ENCODE measurements around the gene TP53I11. TPM values are rescaled to one million over a fixed set of nuclear protein-coding genes. Genes with fewer than 3 reads are reported as not detected.

TP53I11 gene
- total and polyA plus RNA-seq, 10 donors = 10.2 to 169 (median 96.2) TPM

GRCh38 chr11:44997566-44997965, 46.9 kb upstream of the TP53I11 start:
- H3K36me3 ChIP-seq = no peaks in the 10 kb centered on the region
- no peaks in the 10 kb centered on the region for H3K27me3 ChIP-seq (replicated peaks in 1 of 7)
- H3K27ac ChIP-seq = no peak overlapping the region
- H3K9me3 ChIP-seq = no peaks in the 10 kb centered on the region
- no peak overlapping the region for H3K4me3 ChIP-seq
- DNase-seq = no peak
- H3K4me1 ChIP-seq = peaks cover 0 to 6% (median 3%) of the 10 kb centered on the region in 6 donors
- WGBS, 5 donors = 70 to 85% (median 79%) methylated on average over 5 of the region's 5 CpGs
- intact Hi-C loops (cut with DNase I; ENCODE audit: low total_unique reads) = no loop called here
- no peak for TF ChIP-seq POLR2AphosphoS5 (IDR thresholded peaks at IDR 0.05)
- TF ChIP-seq POLR2A (IDR thresholded peaks at IDR 0.05) = no peak
- TF ChIP-seq CTCF (IDR thresholded peaks at IDR 0.05 in 8 of 11, conservative IDR thresholded peaks at IDR 0.05 in 3 of 11) = no peak

GRCh38 chr11:44994753-44995152, 44.1 kb upstream of the TP53I11 start:
- Histone ChIP-seq H3K4me1 (peaks cover 0 to 15% (median 7%) of the 10 kb centered on the region in 6 donors), H3K27ac (no peak overlapping the region), H3K4me3 (no peak overlapping the region), H3K36me3 (no peaks in the 10 kb centered on the region), H3K27me3 (replicated peaks in 1 of 7) (no peaks in the 10 kb centered on the region), H3K9me3 (no peaks in the 10 kb centered on the region)
- DNase-seq = no peak
- TF ChIP-seq CTCF (IDR thresholded peaks at IDR 0.05 in 8 of 11, conservative IDR thresholded peaks at IDR 0.05 in 3 of 11) = no peak
- TF ChIP-seq POLR2AphosphoS5 (IDR thresholded peaks at IDR 0.05) = no peak
- TF ChIP-seq POLR2A (IDR thresholded peaks at IDR 0.05) = no peak
- intact Hi-C loops (cut with DNase I; ENCODE audit: low total_unique reads) = no loop called here
- 62 to 84% (median 78%) methylated on average over 4 to 5 of the region's 5 CpGs for WGBS, 5 donors

- H3K9me3 ChIP-seq = no peaks in the 10 kb centered on the region
- WGBS, 5 donors = 83 to 87% (median 86%) methylated on average over 10 of the region's 10 CpGs
- no peaks in the 10 kb centered on the region for H3K27me3 ChIP-seq (replicated peaks in 1 of 7)
- intact Hi-C loops (cut with DNase I; ENCODE audit: low total_unique reads) = no loop called here
- DNase-seq = no peak
- H3K4me3 ChIP-seq = no peak overlapping the region
- H3K36me3 ChIP-seq = no peaks in the 10 kb centered on the region
- H3K4me1 ChIP-seq = peaks cover 0 to 15% (median 7%) of the 10 kb centered on the region in 6 donors
- H3K27ac ChIP-seq = no peak overlapping the region
- no peak for TF ChIP-seq POLR2AphosphoS5 (IDR thresholded peaks at IDR 0.05)
- no peak for TF ChIP-seq POLR2A (IDR thresholded peaks at IDR 0.05)
- TF ChIP-seq CTCF (IDR thresholded peaks at IDR 0.05 in 8 of 11, conservative IDR thresholded peaks at IDR 0.05 in 3 of 11) = no peak
Measured at GRCh38 chr11:44993971-44994704, 43.5 kb upstream of the TP53I11 start.

- WGBS, 5 donors = 48 to 70% (median 63%) methylated on average over 4 of the region's 4 CpGs
- DNase-seq = no peak
- Histone ChIP-seq H3K9me3 (no peaks in the 10 kb centered on the region), H3K4me3 (no peak overlapping the region), H3K27me3 (replicated peaks in 1 of 7) (no peaks in the 10 kb centered on the region), H3K27ac (peak overlapping the region in 3 of 8 donors; percentile 23 to 53 (median 27)), H3K36me3 (no peaks in the 10 kb centered on the region), H3K4me1 (peaks cover 0 to 15% (median 7%) of the 10 kb centered on the region in 6 donors)
- intact Hi-C loops (cut with DNase I; ENCODE audit: low total_unique reads) = no loop called here
- TF ChIP-seq CTCF (IDR thresholded peaks at IDR 0.05 in 8 of 11, conservative IDR thresholded peaks at IDR 0.05 in 3 of 11) = no peak
Measured at GRCh38 chr11:44992774-44993173, 42.1 kb upstream of the TP53I11 start.

Data from spleen (tissue), 11 donors.